BJ (cell line): ENCODE data around the gene MYO18B. TPM values are rescaled to one million over a fixed set of nuclear protein-coding genes. Genes with fewer than 3 reads are reported as not detected.

Source experiments
- CTCF ChIA-PET: fragments of 350-600 bp; formaldehyde crosslinking; extraction: SDS; loops from one replicate; lab custom pipeline; 2021; ENCODE audit warnings: antibody characterized with exemption, inconsistent platforms; lab: Yijun Ruan, JAX
- POLR2A ChIA-PET: fragments of 300-600 bp; sonication (Branson Sonifier 250); formaldehyde crosslinking; extraction: SDS; loops from one replicate; lab custom pipeline; 2021; ENCODE audit warnings: antibody characterized with exemption; lab: Charles Lee
- DNase-seq: peaks from one replicate; pipeline ENCODE4 v3.0.0-alpha.2; 2011; ENCODE audit warnings: low read depth
- H3K27me3 ChIP-seq: 2 replicates; pipeline ENCODE4 v1.6.0; 2011; ENCODE audit warnings: low read length; ENCODE audit not compliant: control insufficient read depth, insufficient read depth
- H3K36me3 ChIP-seq: 2 replicates; pipeline ENCODE4 v1.5.1; 2011; ENCODE audit warnings: low read length; ENCODE audit not compliant: control insufficient read depth, insufficient read depth
- H3K4me3 ChIP-seq: 2 replicates; pipeline ENCODE4 v1.5.1; 2011; ENCODE audit warnings: low read depth, mild to moderate bottlenecking, control low read depth, low read length
- CTCF ChIP-seq: IDR thresholded peaks from 2 replicates; pipeline ENCODE4 v1.5.1; 2011; ENCODE audit warnings: low read depth, mild to moderate bottlenecking, control low read depth, inconsistent platforms, low read length, moderate library complexity; ENCODE audit not compliant: insufficient read depth
- polyA plus RNA-seq: library from polyadenylated mRNA; depleted of rRNA; stranded (reverse); fragments of >200 nt; gene quantifications from 2 replicates; pipeline ENCODE4 v1.2.3, GENCODE V29; 2011

MYO18B gene
- polyA plus RNA-seq, 1 experiment: not detected

GRCh38 chr22:25765801-25766200 lies 23.8 kb downstream of the MYO18B start:
- TF ChIP-seq CTCF: no peak
- no peak for DNase-seq
- no peaks in the 10 kb centered on the region for H3K36me3 ChIP-seq
- POLR2A ChIA-PET: no interaction called here
- H3K27me3 ChIP-seq: no peaks in the 10 kb centered on the region
- no peak overlapping the region for H3K4me3 ChIP-seq
- CTCF ChIA-PET: interaction anchor here (1.2 to 1.6 kb wide), 4 partner anchors 9 to 563 kb away, joined by 3 to 4 read pairs (median 3); no protein-coding TSS in a partner anchor

- CTCF ChIA-PET: interaction anchor here (1.2 to 2.2 kb wide), 5 partner anchors 11 to 564 kb away, joined by 3 to 7 read pairs (median 3); no protein-coding TSS in a partner anchor
Observed at GRCh38 chr22:25766418-25766817, 24.4 kb downstream of the MYO18B start.

GRCh38 chr22:25770333-25770732 lies 28.3 kb downstream of the MYO18B start:
- no peaks in the 10 kb centered on the region for H3K36me3 ChIP-seq
- ChIA-PET CTCF (interaction anchor here (2.1 kb wide), 1 partner anchor 308 kb away, joined by 11 read pairs; no protein-coding TSS in a partner anchor), POLR2A (no interaction called here)
- no peak for DNase-seq
- H3K27me3 ChIP-seq: no peaks in the 10 kb centered on the region
- TF ChIP-seq CTCF: no peak
- no peak overlapping the region for H3K4me3 ChIP-seq

More at GRCh38 chr22:25766418-25766817, 24.4 kb downstream of the MYO18B start:
- H3K27me3 ChIP-seq: no peaks in the 10 kb centered on the region
- no peak overlapping the region for H3K4me3 ChIP-seq
- no peak for DNase-seq
- POLR2A ChIA-PET: no interaction called here
- no peaks in the 10 kb centered on the region for H3K36me3 ChIP-seq
- no peak for TF ChIP-seq CTCF

- no peak for DNase-seq
- H3K36me3 ChIP-seq: no peaks in the 10 kb centered on the region
- no peak for TF ChIP-seq CTCF
- H3K27me3 ChIP-seq: no peaks in the 10 kb centered on the region
- no peak overlapping the region for H3K4me3 ChIP-seq
- CTCF ChIA-PET: interaction anchor here (0.6 to 8.6 kb wide), 39 partner anchors 10 to 596 kb away, joined by 3 to 87 read pairs (median 4); no protein-coding TSS in a partner anchor
- POLR2A ChIA-PET: no interaction called here
Observed at GRCh38 chr22:25772288-25772687, 30.3 kb downstream of the MYO18B start.

GRCh38 chr22:25774575-25775026 lies 32.6 kb downstream of the MYO18B start:
- H3K4me3 ChIP-seq: no peak overlapping the region
- ChIA-PET CTCF (interaction anchor here (1.0 to 8.6 kb wide), 5 partner anchors 9 to 557 kb away, joined by 3 to 87 read pairs (median 38); no protein-coding TSS in a partner anchor), POLR2A (no interaction called here)

More at GRCh38 chr22:25774575-25775026, 32.6 kb downstream of the MYO18B start:
- TF ChIP-seq CTCF: peak; percentile 69
- DNase-seq: no peak
- Histone ChIP-seq H3K36me3 (no peaks in the 10 kb centered on the region), H3K27me3 (no peaks in the 10 kb centered on the region)
